Liver (tissue), 3 donors: ENCODE measurements around the gene ENGASE.

Experiments used
- RAD21 ChIP-seq, 2 donors: IDR thresholded peaks; 2 replicates each; pipeline ENCODE4 v1.6.1; 2016; ENCODE audit warnings: antibody characterized with exemption in 2 of 2, mild to moderate bottlenecking in 2 of 2
- TF ChIP-seq, protein P1 (sequence below): fragments of 150-350 bp; IDR thresholded peaks from 2 replicates; pipeline ENCODE4 v1.5.1; 2017; ENCODE audit warnings: improper control_type of control experiment, low read depth, low read length; ENCODE audit not compliant: missing input control
- donor health status: healthy.
- donor health status: healthy.

DNA sequence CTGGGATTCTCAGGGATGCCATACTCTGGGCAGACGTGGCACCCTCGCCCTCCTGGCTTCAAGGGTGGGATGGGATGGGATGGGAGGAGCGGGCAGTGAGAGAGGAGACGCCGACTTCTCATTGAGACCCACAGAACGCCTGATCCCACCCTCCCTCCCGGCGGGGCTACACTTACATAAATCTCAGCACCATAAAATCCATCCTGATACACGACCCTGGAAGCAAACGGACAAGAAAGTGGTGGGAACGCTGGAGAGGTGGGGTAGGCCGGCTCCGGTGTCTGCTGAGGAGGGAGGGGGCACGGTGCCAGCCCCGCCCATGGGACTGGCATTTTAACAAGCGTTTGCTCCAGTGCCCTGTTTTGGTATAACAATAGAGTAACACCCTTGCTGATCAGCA is 21.9 kb downstream of the ENGASE start:
- TF ChIP-seq, protein P1, sequence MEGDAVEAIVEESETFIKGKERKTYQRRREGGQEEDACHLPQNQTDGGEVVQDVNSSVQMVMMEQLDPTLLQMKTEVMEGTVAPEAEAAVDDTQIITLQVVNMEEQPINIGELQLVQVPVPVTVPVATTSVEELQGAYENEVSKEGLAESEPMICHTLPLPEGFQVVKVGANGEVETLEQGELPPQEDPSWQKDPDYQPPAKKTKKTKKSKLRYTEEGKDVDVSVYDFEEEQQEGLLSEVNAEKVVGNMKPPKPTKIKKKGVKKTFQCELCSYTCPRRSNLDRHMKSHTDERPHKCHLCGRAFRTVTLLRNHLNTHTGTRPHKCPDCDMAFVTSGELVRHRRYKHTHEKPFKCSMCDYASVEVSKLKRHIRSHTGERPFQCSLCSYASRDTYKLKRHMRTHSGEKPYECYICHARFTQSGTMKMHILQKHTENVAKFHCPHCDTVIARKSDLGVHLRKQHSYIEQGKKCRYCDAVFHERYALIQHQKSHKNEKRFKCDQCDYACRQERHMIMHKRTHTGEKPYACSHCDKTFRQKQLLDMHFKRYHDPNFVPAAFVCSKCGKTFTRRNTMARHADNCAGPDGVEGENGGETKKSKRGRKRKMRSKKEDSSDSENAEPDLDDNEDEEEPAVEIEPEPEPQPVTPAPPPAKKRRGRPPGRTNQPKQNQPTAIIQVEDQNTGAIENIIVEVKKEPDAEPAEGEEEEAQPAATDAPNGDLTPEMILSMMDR: no peak
- no peak for TF ChIP-seq RAD21 (IDR thresholded peaks at IDR 0.05)
